ENCODE data around the gene CCNK. TPM values are rescaled to one million over a fixed set of nuclear protein-coding genes. Genes with fewer than 3 reads are reported as not detected.

CCNK gene
- total and polyA plus RNA-seq, 12 donors = 10.9 to 41.0 (median 30.3) TPM

DNA sequence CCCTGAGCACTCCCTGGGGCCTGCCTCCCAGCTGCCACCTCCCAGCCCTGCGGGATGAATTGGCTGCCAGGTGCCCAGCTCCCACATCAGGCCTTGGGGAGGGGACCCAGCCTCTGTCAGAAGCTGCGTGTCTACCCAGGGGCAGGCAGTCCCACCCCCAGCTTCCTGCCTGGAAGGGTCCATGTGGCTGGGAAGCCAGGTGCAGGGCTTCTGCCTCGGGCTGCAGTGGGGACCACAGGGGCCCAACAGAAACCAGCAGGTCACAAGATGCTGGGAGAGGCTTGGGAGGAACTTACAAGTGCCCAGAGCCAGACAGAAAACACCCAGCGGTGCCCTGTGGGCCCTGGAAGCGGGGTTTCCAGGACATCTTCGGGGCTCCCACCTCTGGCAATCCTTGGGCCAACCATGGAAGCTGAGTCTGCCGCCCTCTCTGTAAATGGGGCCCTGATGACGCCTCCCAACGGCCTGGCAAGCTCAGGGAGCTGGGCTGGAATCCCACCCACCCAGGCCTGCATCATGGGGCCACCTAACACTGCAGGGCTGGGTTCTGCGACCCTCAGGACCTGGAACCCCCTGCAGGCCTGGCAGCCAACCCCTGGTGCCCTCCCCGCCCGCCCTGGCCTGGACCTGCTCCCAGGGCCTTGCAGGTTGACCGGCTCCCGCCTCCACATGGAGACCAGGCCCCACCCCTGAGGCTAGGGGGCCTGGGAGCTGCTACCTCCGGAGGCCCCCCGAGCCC lies 36.6 kb downstream of the CCNK start:
- TF ChIP-seq, protein P1, sequence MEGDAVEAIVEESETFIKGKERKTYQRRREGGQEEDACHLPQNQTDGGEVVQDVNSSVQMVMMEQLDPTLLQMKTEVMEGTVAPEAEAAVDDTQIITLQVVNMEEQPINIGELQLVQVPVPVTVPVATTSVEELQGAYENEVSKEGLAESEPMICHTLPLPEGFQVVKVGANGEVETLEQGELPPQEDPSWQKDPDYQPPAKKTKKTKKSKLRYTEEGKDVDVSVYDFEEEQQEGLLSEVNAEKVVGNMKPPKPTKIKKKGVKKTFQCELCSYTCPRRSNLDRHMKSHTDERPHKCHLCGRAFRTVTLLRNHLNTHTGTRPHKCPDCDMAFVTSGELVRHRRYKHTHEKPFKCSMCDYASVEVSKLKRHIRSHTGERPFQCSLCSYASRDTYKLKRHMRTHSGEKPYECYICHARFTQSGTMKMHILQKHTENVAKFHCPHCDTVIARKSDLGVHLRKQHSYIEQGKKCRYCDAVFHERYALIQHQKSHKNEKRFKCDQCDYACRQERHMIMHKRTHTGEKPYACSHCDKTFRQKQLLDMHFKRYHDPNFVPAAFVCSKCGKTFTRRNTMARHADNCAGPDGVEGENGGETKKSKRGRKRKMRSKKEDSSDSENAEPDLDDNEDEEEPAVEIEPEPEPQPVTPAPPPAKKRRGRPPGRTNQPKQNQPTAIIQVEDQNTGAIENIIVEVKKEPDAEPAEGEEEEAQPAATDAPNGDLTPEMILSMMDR (IDR thresholded peaks at IDR 0.05) = no peak
- H3K9me3 ChIP-seq = no peaks in the 10 kb centered on the region
- peaks cover 0 to 50% (median 0%) of the 10 kb centered on the region in 9 donors for H3K36me3 ChIP-seq
- intact Hi-C loops (cut with DNase I) = loop anchor here (1.0 to 10.0 kb wide), 5 partner anchors 107 to 367 kb away; no protein-coding TSS in a partner anchor
- ATAC-seq (peak in 2 of 8 donors; percentile 1 to 5), DNase-seq (no peak)
- H3K4me3 ChIP-seq = no peak overlapping the region
- H3K27ac ChIP-seq = no peak overlapping the region
- 69 to 71% methylated on average over 16 of the region's 16 CpGs for WGBS, 2 donors
- peaks cover 0 to 26% (median 15%) of the 10 kb centered on the region in 9 donors for H3K4me1 ChIP-seq
- H3K27me3 ChIP-seq = no peaks in the 10 kb centered on the region

DNA sequence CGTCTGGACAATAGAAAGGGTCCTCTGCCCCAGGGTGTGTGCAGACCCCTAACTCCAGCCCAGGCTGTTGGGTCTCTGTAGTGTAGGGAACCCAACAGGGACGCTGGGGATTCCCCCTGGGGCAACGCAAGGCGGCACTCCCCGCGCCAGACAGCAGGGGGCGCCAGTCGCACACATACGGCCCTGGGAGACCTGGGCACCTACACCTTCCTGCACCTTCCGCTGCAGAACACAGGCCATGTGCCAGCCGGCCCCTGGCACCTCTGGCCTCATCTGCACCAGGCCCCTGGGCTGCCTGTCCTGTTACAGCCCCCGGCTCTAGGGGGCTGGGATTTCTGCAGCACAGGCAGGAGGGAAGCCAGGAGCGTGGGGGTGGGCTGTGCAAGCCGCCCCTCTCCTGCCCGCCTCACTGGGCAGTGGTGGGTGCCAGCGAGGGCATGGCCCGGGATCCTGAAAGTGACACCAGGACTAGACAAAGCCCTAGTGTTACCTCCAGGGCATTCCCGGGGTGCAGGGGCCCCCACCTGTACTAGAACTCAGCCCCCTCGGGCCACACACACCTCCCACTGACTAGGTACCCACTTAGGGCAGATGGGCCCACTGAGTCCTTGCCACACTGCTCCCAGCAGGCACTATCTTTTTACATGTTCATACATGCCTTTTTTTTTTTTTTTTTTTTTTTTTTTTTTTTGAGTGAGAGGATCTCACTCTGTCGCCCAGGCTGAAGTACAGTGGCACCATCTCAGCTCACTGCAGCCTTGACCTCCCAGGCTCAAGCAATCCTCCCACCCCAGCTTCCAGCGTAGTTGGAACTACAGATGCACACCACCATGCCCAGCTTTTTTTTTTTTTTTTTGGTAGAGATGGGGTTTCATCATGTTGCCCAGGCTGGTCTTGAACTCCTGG lies 37.5 kb downstream of the CCNK start:
- peak; percentile 46 to 76 (median 63) for ATAC-seq
- 39 to 42% methylated on average over 21 of the region's 21 CpGs for WGBS, 2 donors
- no peak overlapping the region for H3K27ac ChIP-seq

DNA sequence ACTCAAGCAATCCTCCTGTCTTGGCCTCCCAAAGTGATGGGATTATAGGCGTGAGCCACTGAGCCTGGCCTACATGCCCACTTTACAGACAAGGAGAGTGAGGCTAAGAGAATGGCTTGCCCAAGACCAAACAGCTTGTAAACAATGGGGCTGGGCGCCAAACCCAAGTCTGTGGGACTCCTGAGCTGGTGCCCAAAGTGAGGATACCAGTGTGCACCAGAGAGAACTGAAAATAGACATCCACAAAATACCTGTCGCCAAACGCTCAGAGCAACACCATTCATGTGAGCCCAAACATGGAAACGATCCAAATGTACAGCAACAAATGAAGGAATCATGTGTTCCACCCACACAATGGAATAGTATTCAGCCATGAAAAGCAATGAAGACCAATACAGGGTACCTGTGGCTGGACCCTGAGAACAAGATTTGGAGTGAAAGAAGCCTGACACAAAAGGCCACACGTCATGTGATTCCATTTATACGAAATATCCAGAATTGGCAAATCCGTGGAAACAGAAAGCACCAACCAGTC lies 38.2 kb downstream of the CCNK start:
- intact Hi-C loops (cut with DNase I) = loop anchor here in 6 of 10 donors (2.0 to 10.0 kb wide), 2 partner anchors 109 to 365 kb away; no protein-coding TSS in a partner anchor
- no peak overlapping the region for H3K27ac ChIP-seq
- DNase-seq = no peak

More for the DNA sequence above, 37.5 kb downstream of the CCNK start:
- H3K27me3 ChIP-seq = no peaks in the 10 kb centered on the region
- TF ChIP-seq, protein P1 (IDR thresholded peaks at IDR 0.05) = peak; percentile 95 to 99 (median 97)
- intact Hi-C loops (cut with DNase I) = loop anchor here in 9 of 10 donors (1.0 to 10.0 kb wide), 4 partner anchors 110 to 366 kb away; no protein-coding TSS in a partner anchor
- H3K4me1 ChIP-seq = peaks cover 3 to 35% (median 24%) of the 10 kb centered on the region in 9 donors
- no peak overlapping the region for H3K4me3 ChIP-seq
- DNase-seq = peak; percentile 59 to 82
- no peaks in the 10 kb centered on the region for H3K9me3 ChIP-seq
- H3K36me3 ChIP-seq = peaks cover 0 to 41% (median 0%) of the 10 kb centered on the region in 9 donors

More for the DNA sequence above, 38.2 kb downstream of the CCNK start:
- TF ChIP-seq, protein P1 (IDR thresholded peaks at IDR 0.05) = no peak
- Histone ChIP-seq H3K4me3 (no peak overlapping the region), H3K36me3 (peaks cover 0 to 34% (median 0%) of the 10 kb centered on the region in 9 donors), H3K9me3 (no peaks in the 10 kb centered on the region), H3K27me3 (no peaks in the 10 kb centered on the region), H3K4me1 (peaks cover 3 to 42% (median 31%) of the 10 kb centered on the region in 9 donors)
- ATAC-seq = no peak
- WGBS, 2 donors = 89 to 90% methylated on average over 8 of the region's 8 CpGs
